Liver (tissue), 9 donors: Measurements from ENCODE around the gene LAMA2. TPM values are rescaled to one million over a fixed set of nuclear protein-coding genes. Genes with fewer than 3 reads are reported as not detected.

ENCODE experiments used
- DNase-seq: peaks from one replicate; pipeline ENCODE4 v3.0.0-alpha.2; 2017; ENCODE audit warnings: low spot score
- H3K27ac ChIP-seq, 2 donors: one replicate each; pipeline ENCODE4 v1.7.0; 2013; ENCODE audit warnings: inconsistent platforms in 2 of 2, low read length in 2 of 2, control low read depth in 1 of 2, low read depth in 1 of 2, mild to moderate bottlenecking in 1 of 2
- H3K27me3 ChIP-seq, 4 donors: one replicate each; pipeline versions ENCODE4 v1.6.1 to v1.7.0; 2013; ENCODE audit warnings: low read length in 3 of 4, inconsistent platforms in 1 of 4, mild to moderate bottlenecking in 1 of 4, moderate library complexity in 1 of 4; ENCODE audit not compliant: control insufficient read depth in 4 of 4, insufficient read depth in 4 of 4
- H3K36me3 ChIP-seq, 4 donors: one replicate each; pipeline versions ENCODE4 v1.6.1 to v1.7.0; 2013; ENCODE audit warnings: low read length in 3 of 4, mild to moderate bottlenecking in 3 of 4, low read depth in 1 of 4, moderate library complexity in 1 of 4; ENCODE audit not compliant: control insufficient read depth in 4 of 4, insufficient read depth in 3 of 4
- H3K4me1 ChIP-seq, 4 donors: one replicate each; pipeline versions ENCODE4 v1.6.1 to v1.7.0; 2013; ENCODE audit warnings: low read length in 3 of 4, mild to moderate bottlenecking in 3 of 4, moderate library complexity in 1 of 4; ENCODE audit not compliant: control insufficient read depth in 4 of 4, insufficient read depth in 4 of 4
- H3K4me3 ChIP-seq, 3 donors: one replicate each; pipeline versions ENCODE4 v1.6.1 to v1.7.0; 2013; ENCODE audit warnings: low read length in 3 of 3, control low read depth in 1 of 3, low read depth in 1 of 3, mild to moderate bottlenecking in 1 of 3
- H3K9ac ChIP-seq, 2 donors: one replicate each; pipeline ENCODE4 v1.7.0; 2013; ENCODE audit warnings: low read length in 2 of 2, mild to moderate bottlenecking in 2 of 2, moderate library complexity in 2 of 2, control low read depth in 1 of 2, low read depth in 1 of 2
- H3K9me3 ChIP-seq, 4 donors: one replicate each; pipeline versions ENCODE4 v1.6.1 to v1.7.0; 2013; ENCODE audit warnings: low read length in 3 of 4; ENCODE audit not compliant: control insufficient read depth in 4 of 4
- CTCF ChIP-seq: fragments of 150-350 bp; IDR thresholded peaks from 2 replicates; pipeline ENCODE4 v1.5.1; 2017; ENCODE audit warnings: improper control_type of control experiment, low read depth, low read length; ENCODE audit not compliant: missing input control
- EGR1 ChIP-seq, 2 donors: IDR thresholded peaks; 2 replicates each; pipeline ENCODE4 v1.6.1; 2016 to 2018; ENCODE audit warnings: antibody characterized with exemption in 2 of 2, low read depth in 2 of 2
- FOXA1 ChIP-seq: IDR thresholded peaks from 2 replicates; pipeline ENCODE4 v1.6.1; 2016; ENCODE audit warnings: antibody characterized with exemption
- FOXA2 ChIP-seq: IDR thresholded peaks from 2 replicates; pipeline ENCODE4 v1.6.1; 2016; ENCODE audit warnings: antibody characterized with exemption
- GABPA ChIP-seq, 2 donors: IDR thresholded peaks in 1 of 2; conservative IDR thresholded peaks in 1 of 2; 2 replicates each; pipeline ENCODE4 v1.6.1; 2016; ENCODE audit warnings: antibody characterized with exemption in 2 of 2, mild to moderate bottlenecking in 1 of 2, moderate library complexity in 1 of 2
- HNF4A ChIP-seq, 2 donors: conservative IDR thresholded peaks; 2 replicates each; pipeline ENCODE4 v1.6.1; 2016; ENCODE audit warnings: antibody characterized with exemption in 2 of 2, mild to moderate bottlenecking in 2 of 2
- JUND ChIP-seq, 2 donors: IDR thresholded peaks; 2 replicates each; pipeline ENCODE4 v1.6.1; 2016; ENCODE audit warnings: antibody characterized with exemption in 2 of 2
- MAX ChIP-seq: IDR thresholded peaks from 2 replicates; pipeline ENCODE4 v1.6.1; 2016; ENCODE audit warnings: antibody characterized with exemption
- NR2F2 ChIP-seq: IDR thresholded peaks from 2 replicates; pipeline ENCODE4 v1.6.1; 2016; ENCODE audit warnings: antibody characterized with exemption
- RXRA ChIP-seq, 2 donors: IDR thresholded peaks; 2 replicates each; pipeline ENCODE4 v1.6.1; 2017 to 2018; ENCODE audit warnings: antibody characterized with exemption in 2 of 2, mild to moderate bottlenecking in 1 of 2
- SP1 ChIP-seq: IDR thresholded peaks from 2 replicates; pipeline ENCODE4 v1.6.1; 2018; ENCODE audit warnings: antibody characterized with exemption, mild to moderate bottlenecking
- TAF1 ChIP-seq: conservative IDR thresholded peaks from 2 replicates; pipeline ENCODE4 v1.6.1; 2016; ENCODE audit warnings: antibody characterized with exemption, mild to moderate bottlenecking
- YY1 ChIP-seq: IDR thresholded peaks from 2 replicates; pipeline ENCODE4 v1.6.1; 2016; ENCODE audit warnings: antibody characterized with exemption, mild to moderate bottlenecking
- ZBTB33 ChIP-seq: IDR thresholded peaks from 2 replicates; pipeline ENCODE4 v1.6.1; 2016; ENCODE audit warnings: antibody characterized with exemption
- WGBS: extraction: QIAGEN DNeasy Blood & Tissue Kit; methylation state at CpG from one replicate; pipeline ENCODE4 v1.1.7; 2013; 5-methylcytosine and 5-hydroxymethylcytosine counted together
- polyA plus RNA-seq, 2 donors: library from polyadenylated mRNA; stranded (reverse) in 1 of 2; unstranded in 1 of 2; fragments of 200-250 nt in 1 of 2; fragments of >200 nt in 1 of 2; fragmentation: Nextera tagmentation in 1 of 2; extraction: Ambion mirVana in 1 of 2; gene quantifications; one replicate each; pipeline versions ENCODE4 v1.2.1 to v1.2.3, GENCODE V29; 2013 to 2015
- total RNA-seq, 2 donors: library from RNA; depleted of rRNA; stranded (reverse); fragments of >200 nt; gene quantifications; one replicate each; pipeline ENCODE4 v1.2.3, GENCODE V29; 2014
- TF ChIP-seq, protein P1 (sequence below): IDR thresholded peaks from 2 replicates; pipeline ENCODE4 v1.6.1; 2016; ENCODE audit warnings: antibody characterized with exemption, mild to moderate bottlenecking
- donor health status: healthy.
- donor health status: healthy.
- donor health status: healthy.
- donor health status: healthy.
- donor health status: healthy.

The LAMA2 gene
- total and polyA plus RNA-seq, 4 donors, result 1.3 to 17.0 (median 3.0) TPM

- no peaks in the 10 kb centered on the region for H3K9me3 ChIP-seq
- no peak overlapping the region for H3K9ac ChIP-seq
- no peaks in the 10 kb centered on the region for H3K4me1 ChIP-seq
- WGBS, result 76% methylated on average over 2 of the region's 2 CpGs
- H3K27ac ChIP-seq, result no peak overlapping the region
- H3K36me3 ChIP-seq, result no peaks in the 10 kb centered on the region
- no peaks in the 10 kb centered on the region for H3K27me3 ChIP-seq
- H3K4me3 ChIP-seq, result no peak overlapping the region
- TF ChIP-seq RXRA (IDR thresholded peaks at IDR 0.05), result no peak
- TF ChIP-seq, protein P1, sequence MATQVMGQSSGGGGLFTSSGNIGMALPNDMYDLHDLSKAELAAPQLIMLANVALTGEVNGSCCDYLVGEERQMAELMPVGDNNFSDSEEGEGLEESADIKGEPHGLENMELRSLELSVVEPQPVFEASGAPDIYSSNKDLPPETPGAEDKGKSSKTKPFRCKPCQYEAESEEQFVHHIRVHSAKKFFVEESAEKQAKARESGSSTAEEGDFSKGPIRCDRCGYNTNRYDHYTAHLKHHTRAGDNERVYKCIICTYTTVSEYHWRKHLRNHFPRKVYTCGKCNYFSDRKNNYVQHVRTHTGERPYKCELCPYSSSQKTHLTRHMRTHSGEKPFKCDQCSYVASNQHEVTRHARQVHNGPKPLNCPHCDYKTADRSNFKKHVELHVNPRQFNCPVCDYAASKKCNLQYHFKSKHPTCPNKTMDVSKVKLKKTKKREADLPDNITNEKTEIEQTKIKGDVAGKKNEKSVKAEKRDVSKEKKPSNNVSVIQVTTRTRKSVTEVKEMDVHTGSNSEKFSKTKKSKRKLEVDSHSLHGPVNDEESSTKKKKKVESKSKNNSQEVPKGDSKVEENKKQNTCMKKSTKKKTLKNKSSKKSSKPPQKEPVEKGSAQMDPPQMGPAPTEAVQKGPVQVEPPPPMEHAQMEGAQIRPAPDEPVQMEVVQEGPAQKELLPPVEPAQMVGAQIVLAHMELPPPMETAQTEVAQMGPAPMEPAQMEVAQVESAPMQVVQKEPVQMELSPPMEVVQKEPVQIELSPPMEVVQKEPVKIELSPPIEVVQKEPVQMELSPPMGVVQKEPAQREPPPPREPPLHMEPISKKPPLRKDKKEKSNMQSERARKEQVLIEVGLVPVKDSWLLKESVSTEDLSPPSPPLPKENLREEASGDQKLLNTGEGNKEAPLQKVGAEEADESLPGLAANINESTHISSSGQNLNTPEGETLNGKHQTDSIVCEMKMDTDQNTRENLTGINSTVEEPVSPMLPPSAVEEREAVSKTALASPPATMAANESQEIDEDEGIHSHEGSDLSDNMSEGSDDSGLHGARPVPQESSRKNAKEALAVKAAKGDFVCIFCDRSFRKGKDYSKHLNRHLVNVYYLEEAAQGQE, result no peak
- TF ChIP-seq EGR1 (IDR thresholded peaks at IDR 0.05; ENCODE audit: low read depth in 2 of 2), result no peak
- no peak for TF ChIP-seq FOXA2
- no peak for TF ChIP-seq ZBTB33
- no peak for TF ChIP-seq JUND (IDR thresholded peaks at IDR 0.05)
- no peak for TF ChIP-seq HNF4A (conservative IDR thresholded peaks at IDR 0.05)
- TF ChIP-seq FOXA1, result no peak
- no peak for TF ChIP-seq NR2F2
- TF ChIP-seq YY1, result no peak
- DNase-seq, result no peak
These were observed 131.4 kb downstream of the LAMA2 start for GRCh38 chr6:129014302-129014701.

DNA sequence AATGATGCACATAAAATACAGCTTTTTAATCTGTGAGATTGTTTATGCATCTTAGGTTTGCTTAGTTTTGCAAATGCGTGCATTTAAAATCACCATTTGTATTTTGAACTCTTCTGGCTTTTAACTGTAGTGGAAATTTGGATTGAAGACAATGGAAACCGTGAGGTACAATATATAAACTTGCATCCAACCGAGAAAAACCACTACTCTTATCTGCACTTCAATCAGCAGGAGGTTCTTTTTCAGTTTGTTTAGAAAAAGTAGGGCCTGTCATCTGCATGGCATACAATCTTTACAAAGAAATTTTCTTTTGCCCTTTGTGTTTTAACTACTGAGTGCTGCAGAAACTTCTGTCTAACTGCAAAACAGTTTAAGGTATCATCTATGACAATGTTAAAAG is 132.8 kb downstream of the LAMA2 start:
- H3K4me1 ChIP-seq, result no peaks in the 10 kb centered on the region
- WGBS, result 26% methylated on average over 3 of the region's 3 CpGs
- no peaks in the 10 kb centered on the region for H3K9me3 ChIP-seq
- DNase-seq, result no peak
- peaks cover 0 to 2% (median 0%) of the 10 kb centered on the region in 4 donors for H3K27me3 ChIP-seq
- H3K27ac ChIP-seq, result no peak overlapping the region
- TF ChIP-seq RXRA (IDR thresholded peaks at IDR 0.05) (no peak), TAF1 (no peak), GABPA (IDR thresholded peaks at IDR 0.05 in 1 of 2, conservative IDR thresholded peaks at IDR 0.05 in 1 of 2) (no peak), JUND (IDR thresholded peaks at IDR 0.05) (no peak), SP1 (no peak), CTCF (no peak), MAX (no peak)
- H3K9ac ChIP-seq, result no peak overlapping the region
- H3K36me3 ChIP-seq, result no peaks in the 10 kb centered on the region
- H3K4me3 ChIP-seq, result no peak overlapping the region
